Measurements from ENCODE around the gene BNIP3.

DNA sequence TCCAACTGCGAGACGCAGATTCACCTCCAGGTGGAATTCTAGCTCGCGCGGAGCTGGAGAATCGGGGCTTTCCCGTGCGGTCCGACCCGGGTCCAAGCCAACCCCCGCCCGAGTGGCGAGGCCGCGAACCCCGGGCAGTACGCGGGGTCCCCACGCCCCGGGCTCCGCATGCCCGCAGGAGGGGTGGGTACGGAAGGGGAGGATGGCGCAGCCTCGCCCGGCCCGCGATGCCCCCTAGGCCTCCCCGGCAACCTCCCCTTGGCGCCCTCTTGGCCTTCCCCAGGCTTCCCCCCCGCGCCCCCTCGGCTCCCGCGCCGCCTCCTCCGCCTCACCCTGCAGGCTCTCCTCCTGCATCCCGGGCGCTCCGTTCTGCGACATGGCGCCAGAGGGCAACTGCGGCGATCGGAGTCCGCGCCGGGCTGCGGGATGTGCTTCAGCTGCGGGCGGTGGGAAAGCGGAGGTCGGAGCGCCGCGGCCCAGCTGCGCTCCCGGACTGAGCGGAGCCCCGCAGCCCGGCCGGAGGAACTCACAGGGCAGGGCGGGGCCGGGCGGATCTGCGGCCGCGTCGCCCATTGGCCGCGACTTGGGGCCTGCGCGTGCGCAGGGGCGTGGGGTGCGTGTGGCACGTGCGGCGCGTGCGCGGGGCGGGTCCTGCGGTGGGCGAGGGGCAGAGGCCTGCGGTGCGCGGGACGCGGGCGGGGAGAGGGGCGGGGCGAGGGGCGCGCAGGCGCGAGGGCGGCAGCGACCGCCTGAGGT, at the start of gene BNIP3:
- peak; percentile 45 for TF ChIP-seq POLR2A (IDR thresholded peaks at IDR 0.05; ENCODE audit: low read length)
- TF ChIP-seq GATA1 (IDR thresholded peaks at IDR 0.05; ENCODE audit: low read depth, low read length) = no peak
